DMS53 (cell line): Measurements from ENCODE around the gene ABHD14A.

Source experiments
- DNase-seq: peaks from one replicate; lab custom pipeline; 2025; lab: John Stamatoyannopoulos, UW

The ABHD14A gene

GRCh38 chr3:51941463-51941797, 33.4 kb upstream of the ABHD14A start:
- no peak for DNase-seq

GRCh38 chr3:51941798-51942602, 32.9 kb upstream of the ABHD14A start, which contains the start of the genes PARP3 and RRP9:
Gene PARP3 (plus strand): TSS chr3:51942363. CDS start chr3:51943356, 993 bp downstream.
Gene RRP9 (minus strand): TSS chr3:51941904. CDS start chr3:51941867, 37 bp downstream.
- peak; percentile 97 for DNase-seq

GRCh38 chr3:51942603-51943450, 32.0 kb upstream of the ABHD14A start:
- peak; percentile 46 for DNase-seq

GRCh38 chr3:51943451-51944391, 31.1 kb upstream of the ABHD14A start:
- no peak for DNase-seq

- DNase-seq: no peak
Measured at GRCh38 chr3:51944451-51945021, 30.3 kb upstream of the ABHD14A start.

GRCh38 chr3:51945031-51945840, 29.6 kb upstream of the ABHD14A start:
- no peak for DNase-seq

- DNase-seq: no peak
Measured at GRCh38 chr3:51945926-51946705, 28.7 kb upstream of the ABHD14A start.

- DNase-seq: no peak
Measured at GRCh38 chr3:51946796-51947195, 28.1 kb upstream of the ABHD14A start.

GRCh38 chr3:51947215-51947900, 27.5 kb upstream of the ABHD14A start:
- DNase-seq: no peak

- DNase-seq: no peak
Measured at GRCh38 chr3:51948016-51948580, 26.8 kb upstream of the ABHD14A start.

GRCh38 chr3:51949121-51949520, 25.7 kb upstream of the ABHD14A start:
- no peak for DNase-seq

GRCh38 chr3:51950899-51951298, 24.0 kb upstream of the ABHD14A start:
- DNase-seq: no peak

GRCh38 chr3:51953445-51953844, 21.4 kb upstream of the ABHD14A start:
- peak; percentile 11 for DNase-seq

GRCh38 chr3:51954105-51954504, 20.8 kb upstream of the ABHD14A start:
- no peak for DNase-seq

- DNase-seq: no peak
Measured at GRCh38 chr3:51954713-51955112, 20.2 kb upstream of the ABHD14A start.

- DNase-seq: no peak
Measured at GRCh38 chr3:51955175-51955892, 19.5 kb upstream of the ABHD14A start, which contains the start of gene GPR62. Gene GPR62 (plus strand): TSS chr3:51955381. CDS start chr3:51955653, 272 bp downstream.

- peak; percentile 69 for DNase-seq
Measured at GRCh38 chr3:51955893-51956770, 18.7 kb upstream of the ABHD14A start.
